Keratinocyte (primary cell): ENCODE results near the gene ARHGAP15.

Source experiments
- CTCF ChIP-seq, 3 experiments: IDR thresholded peaks in 1 of 3; conservative IDR thresholded peaks in 1 of 3; optimal IDR thresholded peaks in 1 of 3; 2 replicates in 2 of 3; 3 replicates in 1 of 3; pipeline versions ENCODE3 to v1.5.1; 2011; ENCODE audit warnings: low read length in 3 of 3, mild to moderate bottlenecking in 3 of 3, moderate library complexity in 2 of 3, control low read depth in 1 of 3, inconsistent platforms in 1 of 3; ENCODE audit not compliant: insufficient read depth in 2 of 3; ENCODE audit errors: extremely low read depth in 1 of 3
- EZH2 ChIP-seq: IDR thresholded peaks from one replicate; pipeline ENCODE4 v1.6.1; 2012; ENCODE audit warnings: inconsistent platforms, mild to moderate bottlenecking, low read length, moderate library complexity

GRCh38 chr2:143402451-143402850 lies 273.2 kb downstream of the ARHGAP15 start:
- TF ChIP-seq CTCF (optimal IDR thresholded peaks at IDR 0.05 in 1 of 3, IDR thresholded peaks at IDR 0.05 in 1 of 3, conservative IDR thresholded peaks at IDR 0.05 in 1 of 3; ENCODE audit: extremely low read depth in 1 of 3, insufficient read depth in 2 of 3, low read length in 3 of 3), result no peak
- no peak for TF ChIP-seq EZH2
